ENCODE results near the gene NEFH.

GRCh38 chr22:29443452-29443851 is 36.6 kb upstream of the NEFH start:
- TF ChIP-seq CTCF (IDR thresholded peaks at IDR 0.05) (no peak), EZH2 (IDR thresholded peaks at IDR 0.05; ENCODE audit: borderline replicate concordance, insufficient read depth, low read depth, low read length, poor library complexity, severe bottlenecking) (no peak)
